Breast epithelium (tissue), 3 donors: ENCODE data around the gene SLC35F1.

Source experiments
- POLR2A ChIP-seq: fragments of 450-650 bp; IDR thresholded peaks from one replicate; pipeline ENCODE4 v1.6.1; 2016; ENCODE audit warnings: antibody characterized with exemption, mild to moderate bottlenecking, moderate library complexity
- POLR2AphosphoS5 ChIP-seq, 3 donors: sonication (generic); formaldehyde crosslinking; IDR thresholded peaks; one replicate each; pipeline ENCODE4 v1.6.1; 2017; ENCODE audit warnings: antibody characterized with exemption in 3 of 3
- TF ChIP-seq, protein P1 (sequence below), 3 donors: fragments of 450-650 bp; IDR thresholded peaks; one replicate each; pipeline ENCODE4 v1.5.1; 2016 to 2017; ENCODE audit warnings: antibody characterized with exemption in 3 of 3, mild to moderate bottlenecking in 3 of 3, moderate library complexity in 3 of 3

- TF ChIP-seq, protein P1, sequence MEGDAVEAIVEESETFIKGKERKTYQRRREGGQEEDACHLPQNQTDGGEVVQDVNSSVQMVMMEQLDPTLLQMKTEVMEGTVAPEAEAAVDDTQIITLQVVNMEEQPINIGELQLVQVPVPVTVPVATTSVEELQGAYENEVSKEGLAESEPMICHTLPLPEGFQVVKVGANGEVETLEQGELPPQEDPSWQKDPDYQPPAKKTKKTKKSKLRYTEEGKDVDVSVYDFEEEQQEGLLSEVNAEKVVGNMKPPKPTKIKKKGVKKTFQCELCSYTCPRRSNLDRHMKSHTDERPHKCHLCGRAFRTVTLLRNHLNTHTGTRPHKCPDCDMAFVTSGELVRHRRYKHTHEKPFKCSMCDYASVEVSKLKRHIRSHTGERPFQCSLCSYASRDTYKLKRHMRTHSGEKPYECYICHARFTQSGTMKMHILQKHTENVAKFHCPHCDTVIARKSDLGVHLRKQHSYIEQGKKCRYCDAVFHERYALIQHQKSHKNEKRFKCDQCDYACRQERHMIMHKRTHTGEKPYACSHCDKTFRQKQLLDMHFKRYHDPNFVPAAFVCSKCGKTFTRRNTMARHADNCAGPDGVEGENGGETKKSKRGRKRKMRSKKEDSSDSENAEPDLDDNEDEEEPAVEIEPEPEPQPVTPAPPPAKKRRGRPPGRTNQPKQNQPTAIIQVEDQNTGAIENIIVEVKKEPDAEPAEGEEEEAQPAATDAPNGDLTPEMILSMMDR (IDR thresholded peaks at IDR 0.05) = no peak
- no peak for TF ChIP-seq POLR2A
- TF ChIP-seq POLR2AphosphoS5 (IDR thresholded peaks at IDR 0.05) = no peak
These were observed 391.7 kb downstream of the SLC35F1 start for GRCh38 chr6:118298476-118299427.
